Thymus (tissue), 11 donors: Measurements from ENCODE around the gene DLG5. TPM values are rescaled to one million over a fixed set of nuclear protein-coding genes. Genes with fewer than 3 reads are reported as not detected.

Experiments
- DNase-seq, 9 donors: peaks; one replicate each; pipeline ENCODE4 v3.0.0-alpha.2; 2013; ENCODE audit warnings: low spot score in 9 of 9, low read depth in 6 of 9, missing footprints in 1 of 9
- H3K27ac ChIP-seq, 2 donors: one replicate each; pipeline ENCODE4 v1.5.1; 2013; ENCODE audit warnings: control low read depth in 1 of 2, low read depth in 1 of 2, low read length in 1 of 2, mild to moderate bottlenecking in 1 of 2, moderate library complexity in 1 of 2
- H3K27me3 ChIP-seq, 2 donors: one replicate each; pipeline ENCODE4 v1.5.1; 2013; ENCODE audit warnings: low read length in 1 of 2; ENCODE audit not compliant: control insufficient read depth in 2 of 2, insufficient read depth in 1 of 2
- H3K36me3 ChIP-seq, 2 donors: one replicate each; pipeline ENCODE4 v1.5.1; 2013; ENCODE audit warnings: low read length in 1 of 2, mild to moderate bottlenecking in 1 of 2, moderate library complexity in 1 of 2; ENCODE audit not compliant: control insufficient read depth in 2 of 2, insufficient read depth in 2 of 2
- H3K4me1 ChIP-seq, 2 donors: one replicate each; pipeline ENCODE4 v1.5.1; 2013; ENCODE audit warnings: low read length in 2 of 2; ENCODE audit not compliant: control insufficient read depth in 2 of 2, insufficient read depth in 2 of 2
- H3K4me3 ChIP-seq, 2 donors: one replicate each; pipeline ENCODE4 v1.5.1; 2013; ENCODE audit warnings: low read length in 2 of 2, control low read depth in 1 of 2, mild to moderate bottlenecking in 1 of 2
- H3K9me3 ChIP-seq, 2 donors: one replicate each; pipeline ENCODE4 v1.5.1; 2013; ENCODE audit warnings: low read length in 1 of 2, mild to moderate bottlenecking in 1 of 2; ENCODE audit not compliant: control insufficient read depth in 2 of 2, insufficient read depth in 1 of 2
- WGBS: extraction: QIAGEN DNeasy Blood & Tissue Kit; methylation state at CpG from one replicate; pipeline ENCODE4 v1.1.7; 2013; 5-methylcytosine and 5-hydroxymethylcytosine counted together
- polyA plus RNA-seq: library from polyadenylated mRNA; stranded (reverse); fragments of 200-250 nt; gene quantifications from one replicate; pipeline ENCODE4 v1.2.3, GENCODE V29; 2013
- total RNA-seq: library from RNA; stranded (reverse); fragments of 120-200 nt; gene quantifications from one replicate; pipeline ENCODE4 v1.2.4, GENCODE V29; 2013
- donor health status: healthy.

DLG5 gene
- total and polyA plus RNA-seq, 2 donors, result 6.6 to 25.8 TPM

DNA sequence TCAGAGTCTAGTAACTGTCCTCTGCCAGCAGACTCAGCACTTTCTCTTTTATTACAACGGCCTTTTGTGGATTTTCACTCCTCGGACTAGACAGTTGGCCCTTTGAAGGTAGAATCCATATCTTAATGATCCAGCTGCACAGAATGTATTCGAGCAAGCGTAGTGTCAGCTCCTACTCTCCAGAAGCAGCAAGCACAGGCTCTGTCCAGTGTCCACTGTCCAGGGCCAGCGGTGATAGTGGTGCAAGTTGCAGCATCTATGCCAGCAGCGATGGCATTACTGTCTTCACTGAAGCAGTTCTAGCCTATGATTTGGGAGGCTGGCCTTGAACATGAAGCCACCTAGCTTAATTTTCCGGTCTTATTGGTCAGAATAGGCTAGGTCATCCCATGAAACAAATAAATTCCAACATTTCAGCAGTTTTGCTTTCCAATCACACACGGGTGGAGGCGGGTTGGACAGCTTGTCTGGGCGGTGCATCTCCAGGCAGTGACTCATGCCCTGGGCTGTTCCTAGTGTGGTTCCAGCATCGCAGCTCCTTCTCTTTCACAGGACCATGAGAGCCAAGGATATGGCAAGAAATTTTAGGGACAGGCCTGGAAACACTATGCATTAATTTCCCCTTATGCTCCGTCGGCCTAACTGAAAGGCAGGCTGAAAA, 180.4 kb downstream of the DLG5 start:
- Histone ChIP-seq H3K4me1 (no peaks in the 10 kb centered on the region), H3K27me3 (no peaks in the 10 kb centered on the region), H3K4me3 (no peak overlapping the region), H3K36me3 (no peaks in the 10 kb centered on the region), H3K27ac (no peak overlapping the region), H3K9me3 (peaks cover 0 to 3% of the 10 kb centered on the region in 2 donors)
- WGBS, result 87% methylated on average over 13 of the region's 13 CpGs
- no peak for DNase-seq

DNA sequence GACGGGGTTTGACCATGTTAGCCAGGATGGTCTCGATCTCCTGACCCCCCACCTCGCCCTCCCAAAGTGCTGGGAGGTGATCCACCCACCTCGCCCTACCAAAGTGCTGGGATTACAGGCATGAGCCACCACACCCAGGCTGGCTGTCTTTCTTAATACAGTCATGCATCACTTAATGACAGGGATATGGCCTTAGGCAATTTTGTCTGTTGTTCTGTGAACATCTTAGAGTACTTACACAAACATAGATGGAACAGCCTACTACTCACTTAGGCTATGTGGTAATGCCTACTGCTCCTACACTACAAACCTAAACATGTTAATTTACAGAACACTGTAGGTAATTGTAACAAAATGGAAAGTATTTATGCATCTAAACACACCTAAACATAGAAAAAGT, 182.3 kb downstream of the DLG5 start:
- H3K36me3 ChIP-seq, result no peaks in the 10 kb centered on the region
- H3K27ac ChIP-seq, result no peak overlapping the region
- no peak overlapping the region for H3K4me3 ChIP-seq
- no peaks in the 10 kb centered on the region for H3K4me1 ChIP-seq
- no peaks in the 10 kb centered on the region for H3K27me3 ChIP-seq
- no peak for DNase-seq
- WGBS, result 92% methylated on average over 4 of the region's 4 CpGs
- H3K9me3 ChIP-seq, result no peaks in the 10 kb centered on the region

- Histone ChIP-seq H3K27ac (no peak overlapping the region), H3K4me3 (no peak overlapping the region), H3K36me3 (no peaks in the 10 kb centered on the region), H3K27me3 (no peaks in the 10 kb centered on the region), H3K4me1 (no peaks in the 10 kb centered on the region), H3K9me3 (no peaks in the 10 kb centered on the region)
- DNase-seq, result no peak
- 93% methylated on average over 5 of the region's 5 CpGs for WGBS
Measured at GRCh38 chr10:77742172-77742571, 184.4 kb downstream of the DLG5 start.

DNA sequence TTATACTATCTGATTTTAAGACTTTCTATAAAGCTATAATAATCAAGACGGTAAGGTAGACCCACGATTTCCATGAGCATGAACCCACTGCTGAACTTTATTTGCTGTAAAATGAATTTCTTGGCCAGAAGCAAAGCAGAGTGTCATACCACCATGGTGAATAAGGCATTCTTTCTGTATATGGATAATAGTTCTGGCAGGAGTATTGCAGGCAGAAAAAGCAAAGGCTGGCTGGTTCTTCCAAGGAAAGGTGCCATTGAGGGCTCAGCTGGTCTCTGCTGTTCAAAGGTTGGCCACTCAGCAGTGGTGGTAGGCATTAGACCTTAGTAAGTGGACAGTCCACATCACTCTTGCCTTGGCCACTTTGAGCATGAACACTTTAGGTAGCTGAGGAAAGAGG, 184.8 kb downstream of the DLG5 start:
- no peaks in the 10 kb centered on the region for H3K36me3 ChIP-seq
- no peaks in the 10 kb centered on the region for H3K27me3 ChIP-seq
- no peaks in the 10 kb centered on the region for H3K9me3 ChIP-seq
- no peak overlapping the region for H3K4me3 ChIP-seq
- no peaks in the 10 kb centered on the region for H3K4me1 ChIP-seq
- no peak overlapping the region for H3K27ac ChIP-seq
- 98% methylated on average over 2 of the region's 2 CpGs for WGBS
- DNase-seq, result no peak

Other genes starting within 250 kb of the DLG5 start
- 9.4 TPM for gene POLR3A, start 102.8 kb upstream of the DLG5 start, total RNA-seq
- 5.6 TPM for gene POLR3A, start 102.8 kb upstream of the DLG5 start, polyA plus RNA-seq
- gene RPS24, start 107.1 kb upstream of the DLG5 start, total RNA-seq, result 6,310 TPM
- 8,229 TPM for gene RPS24, start 107.1 kb upstream of the DLG5 start, polyA plus RNA-seq